Retinal pigment epithelial cell (primary cell): ENCODE data around the gene CSRNP3.

ENCODE experiments used
- DNase-seq: peaks from one replicate; pipeline ENCODE4 v3.0.0-alpha.2; 2010; ENCODE audit warnings: low read depth
- H3K4me3 ChIP-seq: 2 replicates; pipeline ENCODE4 v1.5.1; 2011; ENCODE audit warnings: mild to moderate bottlenecking, low read length, control low read depth, moderate library complexity
- CTCF ChIP-seq: conservative IDR thresholded peaks from 2 replicates; pipeline ENCODE4 v1.5.1; 2011; ENCODE audit warnings: low read depth, low read length, control low read depth, inconsistent platforms

CSRNP3 gene

GRCh38 chr2:165479856-165480255, 10.4 kb downstream of the CSRNP3 start:
- TF ChIP-seq CTCF = no peak
- H3K4me3 ChIP-seq = no peak overlapping the region
- no peak for DNase-seq

- H3K4me3 ChIP-seq = no peak overlapping the region
- no peak for TF ChIP-seq CTCF
- no peak for DNase-seq
Observed at GRCh38 chr2:165494573-165494972, 25.1 kb downstream of the CSRNP3 start.

- H3K4me3 ChIP-seq = no peak overlapping the region
- DNase-seq = no peak
- TF ChIP-seq CTCF = no peak
Observed at GRCh38 chr2:165497659-165498317, 28.3 kb downstream of the CSRNP3 start.

GRCh38 chr2:165499131-165499530, 29.6 kb downstream of the CSRNP3 start:
- TF ChIP-seq CTCF = no peak
- no peak overlapping the region for H3K4me3 ChIP-seq
- no peak for DNase-seq

GRCh38 chr2:165500001-165500400, 30.5 kb downstream of the CSRNP3 start:
- DNase-seq = no peak

GRCh38 chr2:165500816-165501215, 31.3 kb downstream of the CSRNP3 start:
- H3K4me3 ChIP-seq = no peak overlapping the region
- no peak for TF ChIP-seq CTCF
- DNase-seq = no peak

More at GRCh38 chr2:165500001-165500400, 30.5 kb downstream of the CSRNP3 start:
- H3K4me3 ChIP-seq = no peak overlapping the region
- no peak for TF ChIP-seq CTCF

- no peak for DNase-seq
- TF ChIP-seq CTCF = no peak
- H3K4me3 ChIP-seq = no peak overlapping the region
Observed at GRCh38 chr2:165505514-165505913, 36.0 kb downstream of the CSRNP3 start.
